Thyroid gland (tissue), 4 donors: Measurements from ENCODE around the gene CES5A.
"Not testable (repeated sequence)": the region's sequence is repeated elsewhere in the genome, so short reads cannot be mapped to it uniquely, and the experiment has no call there.

ENCODE experiments used
- CTCF ChIP-seq, 6 experiments: fragments of 200-600 bp in 3 of 6; fragments of 450-650 bp in 3 of 6; sonication (generic) in 3 of 6; IDR thresholded peaks; one replicate each; pipeline ENCODE4 v1.5.1; 2016 to 2019; ENCODE audit warnings: antibody characterized with exemption in 6 of 6, mild to moderate bottlenecking in 2 of 6, inconsistent platforms in 1 of 6, moderate library complexity in 1 of 6
- POLR2A ChIP-seq, 2 donors: fragments of 450-650 bp; IDR thresholded peaks; one replicate each; pipeline ENCODE4 v1.6.1; 2017; ENCODE audit warnings: antibody characterized with exemption in 2 of 2, mild to moderate bottlenecking in 2 of 2, moderate library complexity in 1 of 2

GRCh38 chr16:55808286-55808685, 66.9 kb downstream of the CES5A start:
- TF ChIP-seq POLR2A, CTCF (IDR thresholded peaks at IDR 0.05): not testable (repeated sequence)
